HEK293 (cell line): Measurements from ENCODE around the gene S100G.

Experiments used
- CTCF ChIP-seq: fragments of 450-650 bp; formaldehyde crosslinking; IDR thresholded peaks from 2 replicates; pipeline ENCODE4 v1.5.1; 2016; ENCODE audit warnings: missing biosample characterization, missing genetic modification characterization
- ELK4 ChIP-seq: IDR thresholded peaks from 2 replicates; pipeline ENCODE4 v1.6.1; 2011; ENCODE audit warnings: mild to moderate bottlenecking, low read depth, low read length, borderline replicate concordance
- MYNN ChIP-seq: fragments of 450-650 bp; formaldehyde crosslinking; IDR thresholded peaks from 2 replicates; pipeline ENCODE4 v1.5.1; 2016; ENCODE audit warnings: missing biosample characterization, missing genetic modification characterization, borderline replicate concordance
- PRDM4 ChIP-seq: fragments of 450-650 bp; formaldehyde crosslinking; IDR thresholded peaks from 2 replicates; pipeline ENCODE4 v1.5.1; 2017; ENCODE audit warnings: missing biosample characterization, missing genetic modification characterization
- YY1 ChIP-seq: fragments of 450-650 bp; formaldehyde crosslinking; IDR thresholded peaks from 2 replicates; pipeline ENCODE4 v1.5.1; 2018; ENCODE audit warnings: missing biosample characterization, missing genetic modification characterization
- ZBTB17 ChIP-seq: fragments of 450-650 bp; formaldehyde crosslinking; IDR thresholded peaks from 2 replicates; pipeline ENCODE4 v1.5.1; 2016; ENCODE audit warnings: missing biosample characterization, missing genetic modification characterization
- ZBTB49 ChIP-seq: fragments of 450-650 bp; formaldehyde crosslinking; IDR thresholded peaks from 2 replicates; pipeline ENCODE4 v1.5.1; 2016; ENCODE audit warnings: missing biosample characterization, missing genetic modification characterization, low read depth
- ZNF169 ChIP-seq: fragments of 450-650 bp; formaldehyde crosslinking; IDR thresholded peaks from 2 replicates; pipeline ENCODE4 v1.5.1; 2016; ENCODE audit warnings: missing biosample characterization, missing genetic modification characterization
- ZNF24 ChIP-seq: fragments of 450-650 bp; formaldehyde crosslinking; IDR thresholded peaks from 2 replicates; pipeline ENCODE4 v1.5.1; 2016; ENCODE audit warnings: missing biosample characterization, missing genetic modification characterization
- ZNF280D ChIP-seq: fragments of 450-650 bp; formaldehyde crosslinking; IDR thresholded peaks from 2 replicates; pipeline ENCODE4 v1.5.1; 2016; ENCODE audit warnings: missing biosample characterization, missing genetic modification characterization
- ZNF324 ChIP-seq: fragments of 450-650 bp; formaldehyde crosslinking; IDR thresholded peaks from 2 replicates; pipeline ENCODE4 v1.5.1; 2016; ENCODE audit warnings: missing biosample characterization, missing genetic modification characterization
- ZNF585B ChIP-seq: fragments of 450-650 bp; formaldehyde crosslinking; IDR thresholded peaks from 2 replicates; pipeline ENCODE4 v1.5.1; 2016; ENCODE audit warnings: missing biosample characterization, missing genetic modification characterization
- ZNF704 ChIP-seq: fragments of 450-650 bp; formaldehyde crosslinking; IDR thresholded peaks from 2 replicates; pipeline ENCODE4 v1.5.1; 2016; ENCODE audit warnings: missing biosample characterization, missing genetic modification characterization
- ZNF843 ChIP-seq: fragments of 450-650 bp; formaldehyde crosslinking; IDR thresholded peaks from 2 replicates; pipeline ENCODE4 v1.5.1; 2016; ENCODE audit warnings: missing biosample characterization, missing genetic modification characterization

GRCh38 chrX:16696956-16697355, 47.0 kb downstream of the S100G start:
- no peak for TF ChIP-seq ZNF704 (tag by site-specific recombination)
- no peak for TF ChIP-seq CTCF (tag by site-specific recombination)
- no peak for TF ChIP-seq ZBTB49
- no peak for TF ChIP-seq YY1
- TF ChIP-seq ZNF280D (tag by site-specific recombination), result no peak
- TF ChIP-seq ELK4, result no peak
- TF ChIP-seq ZNF169, result no peak
- TF ChIP-seq ZNF24 (tag by site-specific recombination), result no peak
- no peak for TF ChIP-seq ZNF843 (tag by site-specific recombination)
- TF ChIP-seq ZBTB17, result no peak
- no peak for TF ChIP-seq PRDM4 (tag by site-specific recombination)
- TF ChIP-seq ZNF585B (tag by site-specific recombination), result no peak
- no peak for TF ChIP-seq ZNF324 (tag by site-specific recombination)
- TF ChIP-seq MYNN, result no peak
